ENCODE results near the gene ZBTB7A. TPM values are rescaled to one million over a fixed set of nuclear protein-coding genes. Genes with fewer than 3 reads are reported as not detected.

ZBTB7A gene
- total and polyA plus RNA-seq, 2 of the 4 experiments (the other 2 are of a cell fraction) = 3.2 to 10.3 TPM

DNA sequence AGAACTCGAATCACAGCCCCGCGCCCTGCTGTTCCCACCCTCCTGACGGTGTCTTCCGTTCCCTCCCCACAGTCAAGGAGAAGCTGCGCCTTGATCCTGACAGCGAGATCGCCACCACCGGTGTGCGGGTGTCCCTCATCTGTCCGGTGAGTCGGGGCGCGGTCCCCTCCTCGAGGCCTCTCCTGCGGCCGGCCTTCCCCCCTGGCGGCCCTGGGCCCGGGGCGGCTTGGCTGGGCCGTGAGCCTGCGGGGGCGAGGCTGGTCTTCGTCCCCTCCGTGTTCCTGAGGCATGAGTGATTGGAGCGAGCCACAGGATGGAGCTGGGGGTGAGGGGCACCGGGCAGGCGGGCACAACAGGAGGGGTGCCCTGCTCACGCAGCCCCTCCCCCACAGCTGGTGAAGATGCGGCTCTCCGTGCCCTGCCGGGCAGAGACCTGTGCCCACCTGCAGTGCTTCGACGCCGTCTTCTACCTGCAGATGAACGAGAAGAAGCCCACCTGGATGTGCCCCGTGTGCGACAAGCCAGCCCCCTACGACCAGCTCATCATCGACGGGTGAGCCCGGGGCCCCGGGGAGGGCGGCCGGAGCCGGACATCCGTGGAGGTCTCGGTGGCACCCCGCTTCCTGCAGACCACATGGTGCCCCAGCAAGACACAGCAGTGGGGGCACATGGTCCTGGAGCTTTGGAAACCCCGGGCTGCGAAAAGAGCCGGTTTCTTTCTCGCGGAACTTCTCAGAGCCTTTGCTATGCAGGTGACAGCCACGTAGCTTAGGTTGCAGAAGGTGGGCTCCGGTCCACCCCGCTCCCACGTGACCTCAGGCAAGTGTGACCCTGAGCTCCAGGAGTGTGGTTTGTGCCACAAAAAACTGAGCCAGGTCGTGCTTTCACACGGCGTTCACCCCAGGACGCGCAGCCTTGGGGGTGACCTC, 33.4 kb downstream of the ZBTB7A start:
- Histone ChIP-seq H2BK20ac (ENCODE audit: low read depth, low read length) (no peak overlapping the region), H3K14ac (replicated peaks; ENCODE audit: low read depth, low read length) (no peak overlapping the region), H2AK5ac (ENCODE audit: low read depth, low read length) (no peak overlapping the region), H4K8ac (ENCODE audit: low read depth in 2 of 2, low read length in 2 of 2) (no peak overlapping the region), H4K91ac (ENCODE audit: insufficient read depth, low read depth, low read length) (no peak overlapping the region), H3K18ac (ENCODE audit: low read depth, low read length) (no peak overlapping the region), H2BK15ac (ENCODE audit: low read depth, low read length) (no peak overlapping the region), H3K9me1 (ENCODE audit: insufficient read depth, low read length) (peaks cover 14% of the 10 kb centered on the region), H2BK120ac (ENCODE audit: low read depth, low read length) (no peak overlapping the region), H3K23ac (ENCODE audit: low read depth, low read length) (no peak overlapping the region), H3K56ac (ENCODE audit: extremely low read depth, insufficient read depth, low read length) (no peak overlapping the region), H2AK9ac (replicated peaks; ENCODE audit: low read depth, low read length, poor library complexity) (no peak overlapping the region), H3K4me3 (ENCODE audit: insufficient read depth, low read depth, low read length) (no peak overlapping the region), H4K20me1 (ENCODE audit: insufficient read depth, low read length) (peaks cover 21% of the 10 kb centered on the region; the same call in 1 of the 2 replicates), H3K36me3 (ENCODE audit: control insufficient read depth, insufficient read depth, low read length) (peaks cover 69% of the 10 kb centered on the region), H3K4me2 (ENCODE audit: low read depth, low read length) (no peak overlapping the region), H3K27ac (ENCODE audit: insufficient read depth, low read length) (no peak overlapping the region), H3K79me1 (ENCODE audit: low read depth in 1 of 2, low read length in 2 of 2) (peaks cover 12 to 16% of the 10 kb centered on the region in 2 experiments; a peak in 3 of 4 replicates), H3K4ac (ENCODE audit: low read depth, low read length) (no peak overlapping the region), H3K9me3 (ENCODE audit: control insufficient read depth, insufficient read depth, low read length) (no peaks in the 10 kb centered on the region), H2AFZ (replicated peaks; ENCODE audit: low read length, poor library complexity) (peak overlapping the region; percentile 24), H3K9ac (ENCODE audit: low read depth, low read length) (no peak overlapping the region), H2BK5ac (ENCODE audit: low read depth, low read length, poor library complexity, severe bottlenecking) (no peak overlapping the region), H3K4me1 (ENCODE audit: control insufficient read depth, insufficient read depth, low read length) (no peaks in the 10 kb centered on the region), H3K27me3 (ENCODE audit: control insufficient read depth, insufficient read depth, low read length) (no peaks in the 10 kb centered on the region), H4K5ac (ENCODE audit: low read depth, low read length) (no peak overlapping the region)
- BruUV-seq (replicated peaks) = no TSS peak
- in situ Hi-C loops (cut with MboI; ENCODE audit: low sequenced_read_pairs) (no loop called here), intact Hi-C loops (cut with micrococcal nuclease) (no loop called here), dilution Hi-C loops (cut with HindIII; ENCODE audit: low sequenced_read_pairs, unreplicated experiment) (no loop called here)
- ATAC-seq (ENCODE audit: low read depth) (no peak), DNase-seq (no peak)
- CTCF ChIA-PET = no interaction called here
- no peak for TF ChIP-seq NFE2L2 (IDR thresholded peaks at IDR 0.05; ENCODE audit: low read depth, low read length)
- no peak for TF ChIP-seq CEBPB (IDR thresholded peaks at IDR 0.05; ENCODE audit: low read depth, low read length)
- TF ChIP-seq MAZ (IDR thresholded peaks at IDR 0.05; ENCODE audit: borderline replicate concordance, low read depth, low read length) = no peak
- TF ChIP-seq, protein P1, sequence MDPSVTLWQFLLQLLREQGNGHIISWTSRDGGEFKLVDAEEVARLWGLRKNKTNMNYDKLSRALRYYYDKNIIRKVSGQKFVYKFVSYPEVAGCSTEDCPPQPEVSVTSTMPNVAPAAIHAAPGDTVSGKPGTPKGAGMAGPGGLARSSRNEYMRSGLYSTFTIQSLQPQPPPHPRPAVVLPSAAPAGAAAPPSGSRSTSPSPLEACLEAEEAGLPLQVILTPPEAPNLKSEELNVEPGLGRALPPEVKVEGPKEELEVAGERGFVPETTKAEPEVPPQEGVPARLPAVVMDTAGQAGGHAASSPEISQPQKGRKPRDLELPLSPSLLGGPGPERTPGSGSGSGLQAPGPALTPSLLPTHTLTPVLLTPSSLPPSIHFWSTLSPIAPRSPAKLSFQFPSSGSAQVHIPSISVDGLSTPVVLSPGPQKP (IDR thresholded peaks at IDR 0.05; ENCODE audit: borderline replicate concordance, low read depth, low read length) = no peak
- TF ChIP-seq, protein P2, sequence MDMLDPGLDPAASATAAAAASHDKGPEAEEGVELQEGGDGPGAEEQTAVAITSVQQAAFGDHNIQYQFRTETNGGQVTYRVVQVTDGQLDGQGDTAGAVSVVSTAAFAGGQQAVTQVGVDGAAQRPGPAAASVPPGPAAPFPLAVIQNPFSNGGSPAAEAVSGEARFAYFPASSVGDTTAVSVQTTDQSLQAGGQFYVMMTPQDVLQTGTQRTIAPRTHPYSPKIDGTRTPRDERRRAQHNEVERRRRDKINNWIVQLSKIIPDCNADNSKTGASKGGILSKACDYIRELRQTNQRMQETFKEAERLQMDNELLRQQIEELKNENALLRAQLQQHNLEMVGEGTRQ (IDR thresholded peaks at IDR 0.05; ENCODE audit: low read depth, low read length) = no peak
- TF ChIP-seq RFX5 (IDR thresholded peaks at IDR 0.05; ENCODE audit: low read depth, low read length) = no peak
- no peak for TF ChIP-seq RAD21 (IDR thresholded peaks at IDR 0.05; ENCODE audit: low read length)
- no peak for TF ChIP-seq RCOR1 (IDR thresholded peaks at IDR 0.05; ENCODE audit: insufficient replicate concordance, low read length)
- no peak for TF ChIP-seq SMC3 (IDR thresholded peaks at IDR 0.05; ENCODE audit: low read depth, low read length)
- no peak for TF ChIP-seq POLR2A (IDR thresholded peaks at IDR 0.05; ENCODE audit: low read depth, low read length)
- TF ChIP-seq MAFK (IDR thresholded peaks at IDR 0.05; ENCODE audit: low read depth, low read length) = no peak
- no peak for TF ChIP-seq CHD1 (IDR thresholded peaks at IDR 0.05; ENCODE audit: low read depth, low read length)
- no peak for TF ChIP-seq FOS (IDR thresholded peaks at IDR 0.05; ENCODE audit: low read depth, low read length)
- TF ChIP-seq MXI1 (IDR thresholded peaks at IDR 0.05; ENCODE audit: borderline replicate concordance, low read depth, low read length) = no peak
- WGBS, 2 experiments (ENCODE audit: extremely low coverage in 2 of 2, insufficient read length in 1 of 2) = 95% methylated on average over 44 of the region's 63 CpGs; no CpG with 5 or more reads in 1 of the 2 experiments
- POLR2A ChIA-PET (ENCODE audit: unreplicated experiment) = no interaction called here
